ENCODE data around the gene ARVCF.

ARVCF gene

DNA sequence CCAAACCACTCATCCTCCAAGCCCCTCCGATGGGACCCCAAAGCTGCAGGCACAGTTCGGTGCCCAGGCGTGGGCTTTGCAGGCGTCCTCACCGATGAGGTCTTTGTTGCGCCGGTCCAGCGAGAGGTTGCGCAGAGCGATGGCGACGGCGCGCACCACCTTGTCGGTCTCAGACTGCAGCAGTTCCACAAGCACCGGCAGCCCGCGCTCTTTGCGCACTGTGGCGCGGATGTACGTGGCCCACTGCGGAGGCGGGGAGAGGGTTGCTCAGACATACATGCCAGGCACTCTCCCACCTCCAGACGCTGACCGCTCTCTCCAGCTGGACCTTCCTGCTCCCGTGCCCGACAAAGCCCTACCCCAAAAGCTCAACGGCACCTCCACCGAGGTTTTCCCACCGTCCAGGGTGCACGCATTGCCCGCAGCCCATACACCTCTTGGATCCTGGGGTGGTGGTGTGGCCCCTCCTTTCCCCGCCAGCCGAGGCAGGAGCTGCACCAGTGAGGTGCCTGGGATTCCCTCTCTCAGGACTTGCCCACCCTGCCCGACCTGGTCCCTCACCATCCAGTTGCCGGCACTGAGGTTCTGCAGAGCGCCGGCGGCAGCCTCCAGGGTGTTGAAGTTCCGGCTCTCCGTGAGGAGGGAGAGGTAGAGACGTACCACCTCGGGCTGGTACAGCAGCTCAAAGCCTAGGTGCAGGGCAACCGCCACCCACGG lies 42.9 kb downstream of the ARVCF start:
- DNase-seq (ENCODE audit: low read depth in 2 of 2), result no peak

DNA sequence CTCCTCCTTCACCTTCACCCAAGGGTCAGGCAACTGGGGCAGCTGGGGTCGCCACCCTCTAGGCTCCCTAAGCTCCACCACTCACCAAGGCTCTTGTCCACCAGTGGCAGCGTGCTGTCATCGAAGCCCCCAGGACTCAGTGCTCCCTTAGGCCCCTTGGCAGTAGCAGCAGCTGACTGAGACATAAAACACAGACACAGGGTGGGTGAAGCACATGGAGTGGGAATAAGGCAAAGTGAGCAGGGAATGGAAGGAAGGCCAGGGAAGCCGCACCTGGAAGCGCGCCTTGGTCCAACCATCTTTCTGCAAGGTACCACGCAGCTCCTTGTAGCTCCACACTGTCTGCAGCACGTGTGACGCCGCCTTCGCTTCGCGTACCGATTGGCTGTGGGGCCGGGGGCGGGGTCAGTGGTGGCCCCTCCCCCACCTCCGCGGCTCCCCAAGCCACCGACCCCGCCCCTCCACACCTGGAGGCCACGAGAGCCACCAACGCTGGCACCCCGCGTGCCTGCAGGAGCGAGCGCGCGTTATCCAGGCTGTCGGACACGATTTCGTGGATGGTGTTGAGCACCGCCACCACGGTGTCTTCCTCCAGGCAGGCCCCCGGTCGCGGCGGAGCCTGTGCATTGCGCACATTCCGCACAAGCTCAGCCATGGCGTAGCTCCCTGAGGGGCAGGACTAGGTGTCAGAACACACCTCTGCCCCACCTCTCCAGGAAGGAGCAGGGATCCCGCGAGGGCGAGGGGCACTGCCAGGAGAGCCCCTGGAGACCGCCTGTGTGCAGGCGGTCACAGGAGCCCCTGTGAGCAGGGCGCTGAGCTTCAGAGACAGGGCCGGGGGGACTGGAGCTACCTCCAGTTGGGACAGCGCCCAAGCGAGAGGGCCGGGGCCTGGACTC lies 43.7 kb downstream of the ARVCF start:
- no peak for DNase-seq (ENCODE audit: low read depth in 2 of 2)

DNA sequence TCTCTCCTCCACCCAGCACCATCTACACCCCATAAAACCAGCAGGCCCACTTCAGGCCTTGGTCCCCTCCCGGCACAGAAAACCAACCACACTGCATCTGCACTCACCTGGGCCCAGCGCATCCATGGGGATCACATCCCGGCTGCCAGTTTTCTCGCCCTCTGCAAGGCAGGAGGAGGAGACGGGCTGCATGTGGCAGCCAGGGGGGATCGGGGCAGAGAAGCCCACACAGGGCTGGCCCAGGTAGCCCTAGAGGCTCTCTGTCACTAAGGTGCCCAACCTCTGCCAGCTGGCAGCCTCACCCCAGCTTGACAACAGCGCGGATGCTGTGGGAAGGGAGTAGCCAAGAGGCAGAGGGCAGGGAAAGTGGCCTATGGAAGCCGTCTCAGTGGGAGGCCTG lies 44.4 kb downstream of the ARVCF start:
- DNase-seq (ENCODE audit: low read depth in 2 of 2), result no peak

DNA sequence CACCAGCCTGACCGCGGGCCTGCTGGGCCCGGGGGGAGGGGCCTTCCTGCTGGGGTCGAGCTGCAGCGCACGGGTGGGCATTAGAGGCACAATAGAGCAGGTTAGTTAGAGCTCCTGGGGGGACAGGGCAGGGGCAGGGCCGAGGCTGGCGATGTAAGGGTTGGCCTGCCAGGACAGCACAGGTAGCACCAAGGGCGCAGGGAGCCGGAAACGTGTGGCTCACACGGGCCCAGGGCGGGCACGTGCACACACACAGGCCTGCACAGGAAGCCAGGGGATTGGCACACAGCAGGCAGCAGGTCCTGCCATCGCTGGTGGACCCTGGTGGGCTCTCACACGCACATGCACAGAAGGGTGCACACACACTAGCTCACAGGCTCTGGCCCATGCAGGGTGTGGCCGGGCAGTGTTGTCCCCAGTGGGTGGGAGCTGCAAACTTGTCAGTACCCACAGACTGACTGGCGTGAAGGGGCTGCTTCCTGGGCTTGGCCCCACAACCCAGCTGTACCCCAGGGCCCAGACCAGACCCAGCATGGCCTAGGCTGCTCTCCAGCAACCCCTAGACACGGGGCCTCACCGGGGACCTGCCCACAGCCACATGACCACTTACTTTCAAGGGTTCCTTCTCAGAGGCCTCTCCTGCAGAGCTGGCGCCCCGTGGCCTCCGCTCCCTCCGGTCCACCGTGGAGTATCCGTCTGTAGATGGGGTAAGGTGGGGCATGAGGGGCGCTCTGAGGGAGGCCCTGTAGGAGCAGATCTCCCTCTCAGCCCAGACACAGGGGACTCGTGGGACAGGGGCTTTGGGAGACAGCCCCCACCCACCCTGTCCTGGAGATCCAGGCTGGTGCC lies 45.1 kb downstream of the ARVCF start:
- no peak for DNase-seq (ENCODE audit: low read depth in 2 of 2)

DNA sequence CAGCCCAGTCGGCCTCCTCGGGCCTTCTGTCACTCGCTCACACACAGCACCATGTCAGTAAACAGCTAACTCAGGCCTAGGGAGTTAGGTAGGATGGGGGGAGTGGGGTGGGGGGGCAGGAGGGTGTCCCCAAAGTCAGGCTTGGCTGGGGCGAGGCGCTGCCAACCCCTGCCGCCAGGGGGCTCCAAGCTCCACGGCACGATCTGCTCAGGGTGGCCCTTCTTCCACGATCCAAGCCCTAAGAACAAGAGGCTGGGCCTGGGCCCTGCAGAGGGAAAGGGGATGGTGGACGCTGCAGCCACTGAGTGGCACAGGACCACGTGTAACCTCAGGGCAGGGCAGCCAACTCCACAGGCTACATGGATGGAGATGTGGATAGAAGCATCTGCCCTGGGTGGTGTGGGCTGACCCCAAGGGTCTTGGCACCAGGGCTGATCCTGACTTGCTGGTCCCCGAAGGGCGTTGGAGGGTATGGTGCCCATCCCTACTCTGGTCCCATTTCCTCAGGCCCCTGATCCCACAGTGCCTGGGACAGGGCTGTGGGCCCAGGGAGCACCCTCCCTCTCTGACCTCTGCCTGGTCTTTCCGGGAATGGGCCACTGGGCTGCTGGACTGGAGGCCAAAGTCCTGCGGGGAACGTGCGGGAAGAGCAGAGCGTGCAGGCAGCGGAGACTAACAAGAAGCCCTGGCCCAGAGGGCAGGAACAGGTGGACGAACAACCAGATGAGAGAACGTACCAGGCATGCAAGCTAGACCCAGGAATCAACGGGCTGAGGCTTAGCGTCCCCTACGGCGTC lies 45.9 kb downstream of the ARVCF start:
- DNase-seq (ENCODE audit: low read depth in 2 of 2), result peak; percentile 71 to 72

DNA sequence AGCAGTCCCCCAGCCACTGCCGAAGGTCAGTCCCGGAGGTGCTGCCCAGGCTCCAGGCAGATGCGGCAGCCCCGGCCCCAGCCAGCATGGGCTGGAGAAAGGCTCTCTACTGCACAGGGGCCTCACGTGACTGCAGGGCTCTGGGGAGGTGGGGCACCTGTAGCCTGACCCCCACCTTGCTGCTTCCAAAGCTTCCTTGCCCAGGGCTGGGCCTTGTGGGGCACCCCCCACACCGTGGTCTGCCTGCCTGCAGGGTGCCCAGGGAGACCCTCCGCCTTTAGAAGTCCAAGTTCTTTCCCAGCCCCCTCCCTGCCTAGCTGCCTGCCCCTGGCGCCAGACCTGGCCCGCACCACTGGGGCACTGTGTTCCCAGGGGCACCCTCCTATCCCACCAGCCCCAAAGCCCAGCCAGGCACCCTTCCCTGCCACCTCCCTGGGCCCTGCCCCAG lies 46.6 kb downstream of the ARVCF start:
- no peak for DNase-seq (ENCODE audit: low read depth in 2 of 2)

DNA sequence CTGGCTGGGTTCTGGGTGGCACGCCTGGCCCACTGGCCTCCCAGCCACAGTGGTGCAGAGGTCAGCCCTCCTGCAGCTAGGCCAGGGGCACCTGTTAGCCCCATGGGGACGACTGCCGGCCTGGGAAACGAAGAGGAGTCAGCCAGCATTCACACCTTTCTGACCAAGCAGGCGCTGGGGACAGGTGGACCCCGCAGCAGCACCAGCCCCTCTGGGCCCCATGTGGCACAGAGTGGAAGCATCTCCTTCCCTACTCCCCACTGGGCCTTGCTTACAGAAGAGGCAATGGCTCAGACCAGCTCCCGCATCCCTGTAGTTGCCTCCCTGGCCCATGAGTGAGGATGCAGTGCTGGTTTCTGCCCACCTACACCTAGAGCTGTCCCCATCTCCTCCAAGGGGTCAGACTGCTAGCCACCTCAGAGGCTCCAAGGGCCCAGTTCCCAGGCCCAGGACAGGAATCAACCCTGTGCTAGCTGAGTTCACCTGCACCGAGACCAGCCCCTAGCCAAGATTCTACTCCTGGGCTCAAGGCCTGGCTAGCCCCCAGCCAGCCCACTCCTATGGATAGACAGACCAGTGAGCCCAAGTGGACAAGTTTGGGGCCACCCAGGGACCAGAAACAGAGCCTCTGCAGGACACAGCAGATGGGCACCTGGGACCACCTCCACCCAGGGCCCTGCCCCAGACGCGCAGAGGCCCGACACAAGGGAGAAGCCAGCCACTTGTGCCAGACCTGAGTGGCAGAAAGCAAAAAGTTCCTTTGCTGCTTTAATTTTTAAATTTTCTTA lies 47.3 kb downstream of the ARVCF start:
- DNase-seq (ENCODE audit: low read depth in 2 of 2), result no peak

DNA sequence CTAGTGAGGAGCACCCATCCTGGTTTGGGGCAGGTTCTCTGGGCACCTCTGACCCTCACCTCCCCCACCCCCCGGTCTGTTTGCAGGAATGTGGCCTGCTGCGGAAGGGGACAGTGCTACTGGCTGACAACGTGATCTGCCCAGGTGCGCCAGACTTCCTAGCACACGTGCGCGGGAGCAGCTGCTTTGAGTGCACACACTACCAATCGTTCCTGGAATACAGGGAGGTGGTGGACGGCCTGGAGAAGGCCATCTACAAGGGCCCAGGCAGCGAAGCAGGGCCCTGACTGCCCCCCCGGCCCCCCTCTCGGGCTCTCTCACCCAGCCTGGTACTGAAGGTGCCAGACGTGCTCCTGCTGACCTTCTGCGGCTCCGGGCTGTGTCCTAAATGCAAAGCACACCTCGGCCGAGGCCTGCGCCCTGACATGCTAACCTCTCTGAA lies 48.2 kb downstream of the ARVCF start:
- no peak for DNase-seq (ENCODE audit: low read depth in 2 of 2)

DNA sequence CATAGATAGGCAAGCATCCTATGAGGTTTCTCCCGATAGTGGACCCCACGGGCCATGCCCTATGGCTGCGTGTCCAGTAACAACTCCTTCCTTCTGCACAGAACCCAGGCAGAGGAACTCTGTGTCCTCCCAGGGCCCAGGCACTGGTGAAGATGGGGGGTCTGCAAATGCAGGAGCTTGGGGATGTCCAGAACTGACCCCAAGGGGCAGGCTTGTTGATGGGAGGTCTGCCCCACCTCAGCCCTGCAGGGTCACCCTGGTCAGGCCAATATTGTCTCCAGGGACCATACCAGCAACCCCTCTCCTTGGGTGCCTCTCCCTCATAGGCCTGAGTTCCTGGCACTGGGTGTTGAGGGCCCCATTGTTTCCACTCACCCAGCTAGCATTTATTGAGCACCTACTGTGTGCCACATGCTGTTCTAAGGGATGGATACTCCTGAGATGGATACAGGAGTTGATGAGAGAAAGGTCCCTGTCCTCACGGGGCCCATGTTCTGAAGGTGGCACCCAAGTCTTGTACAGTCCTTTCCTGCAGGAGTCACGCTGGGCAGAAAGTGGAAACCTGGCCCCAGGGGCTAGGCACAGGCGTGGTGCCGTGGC lies 48.7 kb downstream of the ARVCF start:
- DNase-seq (ENCODE audit: low read depth in 2 of 2), result no peak

DNA sequence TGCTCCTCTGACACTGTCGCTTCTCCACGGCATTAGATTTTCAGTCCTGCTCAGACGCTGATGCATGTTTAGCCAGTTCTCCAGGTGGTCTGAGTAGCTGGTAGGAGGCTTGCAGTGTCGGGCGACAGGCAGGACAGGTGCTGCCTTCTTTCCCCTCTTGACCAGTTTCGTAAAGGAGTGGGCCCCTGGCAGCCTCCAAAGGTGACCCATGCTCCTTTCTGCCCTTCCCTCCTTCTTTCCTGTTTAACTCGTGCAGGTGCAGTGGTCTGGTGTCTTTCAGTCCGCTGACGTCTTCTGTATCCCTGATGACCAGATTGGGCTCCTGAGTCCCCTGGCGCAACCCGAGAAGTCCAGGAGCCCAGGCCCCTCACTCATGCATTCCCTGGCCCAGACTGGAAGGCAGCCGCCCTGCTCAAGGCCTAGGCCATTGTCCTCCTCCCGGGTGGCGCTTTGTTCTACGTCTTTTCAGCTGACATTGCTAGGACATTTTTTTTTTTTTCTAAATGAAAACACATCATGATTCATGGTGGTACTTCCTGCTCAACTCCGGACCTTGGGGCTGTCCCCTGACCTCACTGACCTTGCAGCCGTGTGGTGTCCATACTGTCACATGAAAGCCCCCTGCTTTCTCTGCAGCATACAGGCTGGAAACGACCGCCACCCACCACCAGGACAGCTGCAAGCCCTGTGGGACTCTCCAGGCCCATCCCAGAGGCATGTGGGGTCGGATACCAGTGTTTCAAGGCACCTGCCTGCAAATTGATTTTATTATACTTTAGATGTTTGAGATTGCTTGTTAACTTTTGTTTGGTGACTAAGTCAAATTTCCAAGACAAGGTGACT lies 49.5 kb downstream of the ARVCF start:
- no peak for DNase-seq (ENCODE audit: low read depth in 2 of 2)

DNA sequence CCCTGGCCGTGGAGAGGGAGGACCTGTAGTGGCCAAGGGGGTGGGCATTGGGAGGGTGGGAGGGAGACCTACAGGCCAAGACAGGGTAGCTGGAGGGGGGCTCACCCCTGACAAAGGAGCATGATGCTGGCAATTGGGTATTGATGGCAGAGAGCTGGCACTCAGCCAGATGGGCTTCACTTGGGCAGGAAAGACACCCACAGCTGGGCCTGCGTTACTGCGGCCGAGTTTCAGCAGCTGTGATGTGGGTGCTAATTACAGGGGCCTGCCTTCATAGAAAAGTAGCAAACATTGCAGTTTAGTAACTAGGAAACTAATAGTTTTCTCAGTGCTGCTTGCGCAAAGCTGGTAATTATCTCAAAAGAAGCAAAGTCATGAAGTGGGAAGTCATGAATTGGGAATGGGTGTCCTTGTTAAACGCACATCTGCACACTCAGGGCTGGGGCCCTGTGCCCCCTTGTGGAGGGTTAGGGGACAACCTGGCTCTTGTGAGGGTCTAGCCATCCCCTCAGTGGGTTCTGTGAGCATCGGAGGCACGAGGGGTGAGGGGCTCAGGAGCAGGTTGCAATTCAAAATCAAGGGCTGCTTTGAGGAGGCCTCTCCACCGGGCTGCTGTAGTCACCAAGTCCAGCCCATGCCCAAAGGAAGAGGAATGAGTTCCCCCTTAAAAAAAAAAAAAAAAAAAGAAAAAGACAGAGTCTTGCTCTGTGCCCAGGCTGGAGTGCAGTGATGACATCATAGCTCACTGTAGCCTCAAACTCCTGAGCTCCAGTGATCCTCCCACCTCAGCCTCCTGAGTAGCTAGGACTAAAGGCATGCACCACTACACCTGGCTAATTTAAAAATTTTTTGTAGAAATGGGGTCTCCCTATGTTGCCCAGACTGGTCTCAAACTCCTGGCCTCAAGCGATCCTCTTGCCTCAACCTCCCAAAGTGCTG lies 50.6 kb downstream of the ARVCF start:
- no peak for DNase-seq (ENCODE audit: low read depth in 2 of 2)

DNA sequence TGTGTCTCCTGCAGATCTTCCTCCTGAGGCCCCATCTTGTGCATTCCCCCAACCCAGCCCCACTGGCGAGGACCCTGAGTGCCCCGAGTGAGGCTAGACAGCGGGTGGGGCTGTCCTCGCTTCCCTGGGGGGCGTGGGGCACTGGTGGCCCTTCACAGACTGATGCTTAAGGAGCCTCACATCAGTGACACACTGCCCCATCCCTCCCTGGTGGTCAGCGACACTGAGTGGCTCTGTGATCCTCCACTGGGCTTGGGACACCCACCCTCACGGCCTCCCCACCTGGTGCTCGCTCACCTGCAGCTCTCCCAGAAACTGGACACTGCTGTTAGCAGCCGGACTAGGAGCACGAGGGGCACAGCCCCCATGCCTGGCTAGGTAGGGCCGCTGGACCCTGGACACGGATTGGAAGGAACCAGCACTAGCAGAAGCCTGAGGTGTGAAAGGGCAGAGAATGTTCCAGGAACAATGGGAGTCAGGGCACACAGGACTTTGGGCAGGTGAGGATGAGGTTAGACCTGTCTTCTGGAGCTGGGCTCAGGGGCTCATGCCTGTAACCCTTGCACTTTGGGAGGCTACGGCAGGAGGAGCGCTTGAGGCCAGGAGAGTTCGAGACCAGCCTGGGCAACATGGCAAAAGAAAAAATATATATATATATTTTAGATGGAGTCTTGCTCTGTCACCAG lies 51.8 kb downstream of the ARVCF start:
- DNase-seq (ENCODE audit: low read depth in 2 of 2), result no peak

DNA sequence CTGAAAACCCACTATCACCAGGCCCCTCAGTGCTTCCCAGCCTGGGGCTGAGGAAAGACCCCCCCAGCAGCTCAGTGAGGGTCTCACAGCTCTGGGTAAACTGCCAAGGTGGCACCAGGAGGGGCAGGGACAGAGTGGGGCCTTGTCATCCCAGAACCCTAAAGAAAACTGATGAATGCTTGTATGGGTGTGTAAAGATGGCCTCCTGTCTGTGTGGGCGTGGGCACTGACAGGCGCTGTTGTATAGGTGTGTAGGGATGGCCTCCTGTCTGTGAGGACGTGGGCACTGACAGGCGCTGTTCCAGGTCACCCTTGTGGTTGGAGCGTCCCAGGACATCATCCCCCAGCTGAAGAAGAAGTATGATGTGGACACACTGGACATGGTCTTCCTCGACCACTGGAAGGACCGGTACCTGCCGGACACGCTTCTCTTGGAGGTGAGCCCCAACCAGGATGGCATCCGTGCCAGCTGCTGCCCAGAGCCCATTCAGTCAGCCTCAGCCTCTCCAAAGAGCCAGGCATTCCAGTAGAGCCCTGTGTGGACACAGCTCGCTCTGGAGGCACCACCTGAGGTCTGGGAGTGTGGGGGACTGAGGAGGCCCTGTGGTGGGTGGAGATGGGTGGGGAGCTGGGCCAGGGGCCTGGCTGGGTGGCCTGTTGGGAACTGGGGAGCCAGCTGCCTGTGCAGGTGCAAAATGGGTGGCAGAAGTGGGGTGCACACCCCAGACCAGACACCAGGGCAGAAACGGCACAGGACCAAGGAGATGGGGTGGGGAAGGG lies 52.6 kb downstream of the ARVCF start:
- DNase-seq (ENCODE audit: low read depth in 2 of 2), result no peak

DNA sequence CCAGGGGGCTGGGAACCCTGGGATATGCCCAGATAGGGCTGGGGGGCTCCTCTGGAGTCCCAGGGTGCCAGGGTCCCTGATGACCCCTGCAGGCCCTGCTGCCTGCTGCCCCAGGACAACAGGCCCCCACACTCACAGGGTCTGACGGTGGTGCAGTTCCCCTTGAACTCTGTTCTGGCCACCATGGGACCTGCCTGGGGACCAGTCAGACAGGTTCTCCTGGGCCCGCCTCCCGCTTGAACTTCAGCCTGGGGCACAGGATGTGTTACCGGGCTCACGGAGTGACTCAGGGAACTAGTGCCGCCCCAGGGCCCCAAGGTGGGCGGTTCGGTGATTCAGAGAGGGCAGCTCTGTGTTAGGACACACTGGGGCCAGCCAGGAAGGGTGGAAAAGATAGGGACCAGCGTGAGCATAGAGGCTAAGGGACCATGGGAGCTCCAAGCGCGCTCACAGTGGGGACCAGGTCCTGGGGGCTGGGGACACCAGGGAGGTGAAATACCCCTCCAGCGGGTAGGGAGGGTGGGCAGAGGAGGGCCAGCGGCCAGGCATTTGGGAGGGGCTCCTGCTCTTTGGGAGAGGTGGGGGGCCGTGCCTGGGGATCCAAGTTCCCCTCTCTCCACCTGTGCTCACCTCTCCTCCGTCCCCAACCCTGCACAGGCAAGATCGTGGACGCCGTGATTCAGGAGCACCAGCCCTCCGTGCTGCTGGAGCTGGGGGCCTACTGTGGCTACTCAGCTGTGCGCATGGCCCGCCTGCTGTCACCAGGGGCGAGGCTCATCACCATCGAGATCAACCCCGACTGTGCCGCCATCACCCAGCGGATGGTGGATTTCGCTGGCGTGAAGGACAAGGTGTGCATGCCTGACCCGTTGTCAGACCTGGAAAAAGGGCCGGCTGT lies 53.5 kb downstream of the ARVCF start:
- peak in 1 of 2 donors; percentile 50 for DNase-seq (ENCODE audit: low read depth in 2 of 2)

DNA sequence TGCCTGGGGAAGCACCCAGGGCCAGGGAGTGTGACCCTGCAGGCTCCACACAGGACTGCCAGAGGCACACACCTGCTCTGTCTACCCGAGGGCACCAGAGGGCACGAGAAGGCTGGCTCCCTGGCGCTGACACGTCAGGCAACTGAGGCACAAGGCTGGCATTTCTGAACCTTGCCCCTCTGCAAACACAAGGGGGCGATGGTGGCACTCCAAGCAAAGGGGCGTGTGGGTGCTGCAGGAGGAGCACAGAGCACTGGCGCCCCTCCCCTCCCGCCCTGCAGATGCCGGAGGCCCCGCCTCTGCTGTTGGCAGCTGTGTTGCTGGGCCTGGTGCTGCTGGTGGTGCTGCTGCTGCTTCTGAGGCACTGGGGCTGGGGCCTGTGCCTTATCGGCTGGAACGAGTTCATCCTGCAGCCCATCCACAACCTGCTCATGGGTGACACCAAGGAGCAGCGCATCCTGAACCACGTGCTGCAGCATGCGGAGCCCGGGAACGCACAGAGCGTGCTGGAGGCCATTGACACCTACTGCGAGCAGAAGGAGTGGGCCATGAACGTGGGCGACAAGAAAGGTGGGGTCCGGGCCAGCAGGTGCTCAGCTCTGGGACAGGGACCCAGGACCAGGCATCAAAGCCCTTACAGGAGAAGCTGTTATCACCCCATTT lies 54.2 kb downstream of the ARVCF start:
- peak; percentile 57 to 68 for DNase-seq (ENCODE audit: low read depth in 2 of 2)

Data from stimulated activated CD8-positive, alpha-beta memory T cell treated with anti-CD3 and anti-CD28 coated beads, Interleukin-2, amount 100 ng/mL, for 48 hours (primary cell).